Measurements from ENCODE around the gene PROSER2.
"Not testable (repeated sequence)": the region's sequence is repeated elsewhere in the genome, so short reads cannot be mapped to it uniquely, and the experiment has no call there.

The PROSER2 gene

GRCh38 chr10:11837372-11838161 is 14.4 kb downstream of the PROSER2 start:
- DNase-seq = no peak

- no peak for DNase-seq
Observed at GRCh38 chr10:11838298-11838852, 15.2 kb downstream of the PROSER2 start.

GRCh38 chr10:11841375-11841774 is 18.2 kb downstream of the PROSER2 start:
- no peak for DNase-seq

- no peak for DNase-seq
Observed at GRCh38 chr10:11842411-11842810, 19.3 kb downstream of the PROSER2 start.

- DNase-seq = no peak
Observed at GRCh38 chr10:11845113-11845512, 22.0 kb downstream of the PROSER2 start.

- DNase-seq = no peak
Observed at GRCh38 chr10:11846542-11846941, 23.4 kb downstream of the PROSER2 start.

GRCh38 chr10:11849277-11849676 is 26.1 kb downstream of the PROSER2 start:
- DNase-seq = no peak

- no peak for DNase-seq
Observed at GRCh38 chr10:11849911-11850310, 26.8 kb downstream of the PROSER2 start.

GRCh38 chr10:11851910-11852309 is 28.8 kb downstream of the PROSER2 start:
- no peak for DNase-seq

- not testable (repeated sequence) for DNase-seq
Observed at GRCh38 chr10:11852637-11853036, 29.5 kb downstream of the PROSER2 start.

GRCh38 chr10:11853468-11853867 is 30.3 kb downstream of the PROSER2 start:
- no peak for DNase-seq

GRCh38 chr10:11854301-11854700 is 31.1 kb downstream of the PROSER2 start:
- DNase-seq = no peak

GRCh38 chr10:11856089-11856488 is 32.9 kb downstream of the PROSER2 start:
- no peak for DNase-seq

- no peak for DNase-seq
Observed at GRCh38 chr10:11856678-11857077, 33.5 kb downstream of the PROSER2 start.

GRCh38 chr10:11858093-11858492 is 34.9 kb downstream of the PROSER2 start:
- no peak for DNase-seq

- DNase-seq = no peak
Observed at GRCh38 chr10:11861341-11861740, 38.2 kb downstream of the PROSER2 start.

- DNase-seq = no peak
Observed at GRCh38 chr10:11861811-11862428, 38.8 kb downstream of the PROSER2 start.

GRCh38 chr10:11863353-11864109 is 40.4 kb downstream of the PROSER2 start:
- DNase-seq = peak in 1 of 2 experiments; percentile 27

- no peak for DNase-seq
Observed at GRCh38 chr10:11864727-11865126, 41.6 kb downstream of the PROSER2 start.

GRCh38 chr10:11865561-11865960 is 42.4 kb downstream of the PROSER2 start:
- DNase-seq = no peak

GRCh38 chr10:11866199-11866925 is 43.2 kb downstream of the PROSER2 start:
- DNase-seq = no peak

- no peak for DNase-seq
Observed at GRCh38 chr10:11869219-11869618, 46.1 kb downstream of the PROSER2 start.

Measured in activated CD4-positive, alpha-beta T cell treated with anti-CD3 and anti-CD28 coated beads, Interleukin-2, amount 50 U/mL, for 4 hours (primary cell).